ENCODE results near the gene TALDO1. TPM values are rescaled to one million over a fixed set of nuclear protein-coding genes. Genes with fewer than 3 reads are reported as not detected.

The TALDO1 gene
- total RNA-seq, 4 donors from 2014 or later = 237 to 459 (median 293) TPM

GRCh38 chr11:793556-793955 is 46.3 kb downstream of the TALDO1 start:
- TF ChIP-seq CTCF (IDR thresholded peaks at IDR 0.05; ENCODE audit: low read depth) = no peak

- TF ChIP-seq CTCF (IDR thresholded peaks at IDR 0.05; ENCODE audit: low read depth) = no peak
Observed at GRCh38 chr11:794013-794765, 46.9 kb downstream of the TALDO1 start.

- no peak for TF ChIP-seq CTCF (IDR thresholded peaks at IDR 0.05; ENCODE audit: low read depth)
Observed at GRCh38 chr11:794766-795633, 47.7 kb downstream of the TALDO1 start.

- TF ChIP-seq CTCF (IDR thresholded peaks at IDR 0.05; ENCODE audit: low read depth) = no peak
Observed at GRCh38 chr11:795634-796564, 48.6 kb downstream of the TALDO1 start.

- no peak for TF ChIP-seq CTCF (IDR thresholded peaks at IDR 0.05; ENCODE audit: low read depth)
Observed at GRCh38 chr11:796565-797295, 49.5 kb downstream of the TALDO1 start.

GRCh38 chr11:797296-798092 is 50.2 kb downstream of the TALDO1 start:
- no peak for TF ChIP-seq CTCF (IDR thresholded peaks at IDR 0.05; ENCODE audit: low read depth)
